Measurements from ENCODE around the gene PUM1.

PUM1 gene

GRCh38 chr1:30906631-30907441, 158.7 kb downstream of the PUM1 start:
- no peak for DNase-seq (ENCODE audit: low spot score)

GRCh38 chr1:30905916-30906620, 159.4 kb downstream of the PUM1 start:
- no peak for DNase-seq (ENCODE audit: low spot score)

DNA sequence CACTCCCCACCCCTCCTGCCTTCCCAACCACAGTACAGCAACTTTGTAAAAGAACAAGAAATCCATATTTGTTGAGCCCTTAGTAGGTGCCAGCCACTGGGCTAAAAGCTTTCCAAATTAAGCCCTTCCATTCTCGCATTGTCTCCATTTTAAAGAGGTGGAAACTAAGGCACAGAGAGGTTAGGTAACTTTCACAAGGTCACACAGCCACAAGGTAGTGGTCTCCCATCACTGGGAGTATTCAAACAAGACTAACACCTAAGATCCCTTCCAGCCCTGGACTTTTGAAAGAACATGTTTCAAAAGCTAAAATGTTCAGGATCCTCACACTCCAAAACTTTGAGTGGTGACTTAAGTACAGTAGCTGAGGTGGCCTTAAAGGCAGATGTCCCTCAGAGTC, 160.1 kb downstream of the PUM1 start:
- no peak for DNase-seq (ENCODE audit: low spot score)

DNA sequence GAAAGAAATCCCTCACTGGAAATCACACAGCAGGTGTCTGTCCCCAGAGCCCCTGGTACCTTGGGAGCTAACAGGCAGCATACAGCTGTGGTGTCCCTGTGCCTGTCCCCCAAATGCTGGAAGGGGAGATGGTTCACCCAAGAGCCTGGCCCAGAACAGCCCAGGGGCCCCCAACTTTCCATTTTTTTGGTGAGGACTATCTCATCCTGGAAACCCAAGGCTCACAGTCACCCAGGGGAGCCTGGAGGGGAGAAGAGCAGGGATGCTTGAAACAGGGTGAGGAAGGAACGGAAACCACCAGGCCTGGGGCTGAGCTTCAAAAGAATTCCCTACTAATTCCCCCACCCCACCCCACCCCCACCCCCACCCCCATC, 160.6 kb downstream of the PUM1 start:
- DNase-seq (ENCODE audit: low spot score), result no peak

- no peak for DNase-seq (ENCODE audit: low spot score)
These were observed 161.1 kb downstream of the PUM1 start for GRCh38 chr1:30904191-30904961.

GRCh38 chr1:30903343-30904034, 162.0 kb downstream of the PUM1 start:
- no peak for DNase-seq (ENCODE audit: low spot score)

GRCh38 chr1:30902593-30903290, 162.8 kb downstream of the PUM1 start:
- DNase-seq (ENCODE audit: low spot score), result no peak

- DNase-seq (ENCODE audit: low spot score), result no peak
These were observed 163.5 kb downstream of the PUM1 start for GRCh38 chr1:30901798-30902581.

DNA sequence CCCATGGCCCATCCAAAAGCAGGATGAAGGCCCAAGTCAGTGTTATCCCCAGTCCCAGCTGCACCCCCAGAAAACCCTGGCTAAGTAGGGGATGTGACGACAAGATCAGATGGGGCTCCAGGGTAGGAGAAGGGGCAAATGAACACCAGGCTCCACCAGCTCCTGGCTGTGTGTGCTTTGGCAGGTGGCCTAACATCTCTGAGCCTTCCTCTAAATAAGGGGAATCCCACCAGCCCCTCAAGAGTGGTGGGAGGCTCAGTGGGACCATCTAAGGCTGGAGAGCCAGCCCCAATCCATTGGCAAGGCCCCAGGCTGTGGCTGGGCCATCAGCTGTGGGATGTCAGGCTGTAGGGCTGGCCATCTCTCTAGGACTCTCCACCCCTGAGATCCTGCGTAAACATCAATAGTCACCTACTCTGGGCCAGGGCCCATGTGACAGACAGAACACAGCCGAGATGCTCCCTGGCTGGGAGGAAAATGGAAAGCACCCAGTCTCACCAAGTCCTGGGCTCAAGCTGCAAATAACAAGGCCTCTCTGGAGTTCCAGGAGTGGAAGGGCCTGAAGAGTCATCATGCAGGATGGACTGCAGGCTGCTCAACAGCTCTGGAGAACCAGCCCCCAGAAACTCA, 164.5 kb downstream of the PUM1 start:
- DNase-seq (ENCODE audit: low spot score), result no peak

GRCh38 chr1:30900486-30900885, 165.0 kb downstream of the PUM1 start:
- DNase-seq (ENCODE audit: low spot score), result no peak

DNA sequence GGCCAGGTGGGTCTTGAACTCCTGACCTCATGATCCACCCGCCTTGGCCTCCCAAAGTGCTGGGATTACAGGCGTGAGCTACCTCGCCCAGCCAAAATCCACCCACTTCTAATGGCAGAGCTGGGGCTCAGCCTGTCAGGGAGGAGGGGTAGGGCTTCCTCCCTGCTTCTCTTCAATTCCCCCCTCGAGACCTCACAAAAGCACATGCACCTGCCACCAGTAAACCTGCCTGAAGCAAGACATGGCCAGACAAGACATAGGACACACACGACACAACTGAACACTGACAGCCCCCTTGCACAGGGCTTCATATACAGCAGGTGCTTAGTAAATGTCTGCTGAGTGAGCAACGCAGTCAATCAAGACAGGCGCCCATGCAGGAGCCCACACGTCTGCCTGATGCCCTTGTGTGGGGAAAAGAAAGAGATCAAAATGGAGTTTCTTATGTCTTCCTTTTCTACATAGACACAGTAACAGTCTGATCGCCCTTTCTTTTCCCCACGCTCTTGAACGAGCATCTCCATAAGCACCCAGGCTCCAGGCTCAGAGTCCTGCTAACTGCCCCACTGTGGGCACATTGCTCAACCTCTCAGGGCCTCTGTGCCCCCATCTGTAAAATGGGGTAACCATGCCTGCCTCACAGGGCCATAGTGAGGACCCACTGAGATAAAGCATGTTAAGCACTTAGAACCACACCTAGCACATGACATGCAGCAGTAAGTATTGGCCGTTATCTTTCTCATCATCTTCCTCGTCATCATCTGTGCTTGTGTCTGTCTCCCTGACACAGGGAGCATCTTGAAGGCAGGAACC, 165.7 kb downstream of the PUM1 start:
- DNase-seq (ENCODE audit: low spot score), result no peak

- DNase-seq (ENCODE audit: low spot score), result no peak
These were observed 167.3 kb downstream of the PUM1 start for GRCh38 chr1:30898031-30898815.

- DNase-seq (ENCODE audit: low spot score), result no peak
These were observed 168.6 kb downstream of the PUM1 start for GRCh38 chr1:30896905-30897304.

DNA sequence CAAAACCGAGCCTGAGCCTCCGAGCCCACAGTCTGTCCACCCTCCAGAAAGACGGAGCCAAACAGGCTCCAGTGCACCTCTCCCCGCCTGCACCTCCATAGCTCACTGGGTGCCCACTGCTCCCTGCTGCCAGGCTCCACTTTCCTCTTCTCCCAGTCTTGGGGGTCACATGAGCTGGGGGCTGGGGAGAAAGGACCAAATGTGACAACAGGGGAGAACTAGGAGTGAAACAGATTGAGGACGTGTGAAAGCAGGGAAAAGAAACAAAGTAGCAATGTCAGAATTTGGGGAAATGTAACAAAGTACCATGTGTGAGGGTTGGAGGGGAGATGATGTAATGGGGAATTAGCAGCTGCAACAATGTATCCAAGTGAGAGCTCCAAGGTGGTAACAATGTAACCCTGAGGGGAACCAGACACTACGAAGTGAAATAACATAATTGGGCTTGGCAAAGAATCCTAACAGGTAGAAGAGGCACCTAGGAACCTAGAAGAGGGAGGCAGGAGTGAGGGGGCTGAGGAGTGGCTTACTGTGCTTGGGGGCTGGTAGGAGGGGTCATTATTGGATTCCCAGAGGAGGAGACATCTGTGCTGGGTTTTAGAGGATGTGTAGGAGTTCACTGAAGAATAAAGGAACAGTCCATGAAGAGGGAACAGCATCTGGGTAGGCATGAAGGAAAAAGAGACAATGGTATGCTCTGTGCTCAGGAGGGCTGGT, 169.4 kb downstream of the PUM1 start:
- DNase-seq (ENCODE audit: low spot score), result no peak

DNA sequence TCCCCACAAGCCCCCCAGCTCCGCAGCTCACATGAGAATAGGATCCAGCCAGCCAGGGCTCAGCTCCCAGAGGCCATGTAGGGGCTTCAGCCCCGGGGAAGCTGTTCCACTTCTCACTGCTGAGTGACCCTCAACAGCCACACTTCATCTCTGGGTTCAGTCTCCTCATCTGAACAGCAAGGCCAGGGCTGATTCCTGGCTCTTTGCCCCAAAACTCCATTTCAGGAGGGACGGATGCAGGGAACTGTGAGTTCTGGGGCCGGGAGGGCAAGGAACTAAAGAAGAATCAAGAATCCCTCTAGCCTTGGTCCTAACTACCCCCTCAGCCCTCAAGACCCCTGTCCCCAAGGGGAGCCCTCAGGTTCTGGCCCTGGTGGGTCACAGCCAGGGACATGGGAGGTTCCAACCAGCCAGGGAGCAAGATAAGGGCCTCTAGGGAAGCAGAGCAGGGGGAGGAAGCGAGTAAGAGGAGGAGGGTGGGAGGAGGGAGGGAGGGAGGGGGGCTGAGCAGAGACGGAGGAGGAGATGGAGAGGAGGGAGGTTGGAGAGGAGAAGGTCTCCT, 170.1 kb downstream of the PUM1 start:
- no peak for DNase-seq (ENCODE audit: low spot score)

GRCh38 chr1:30894508-30894973, 171.0 kb downstream of the PUM1 start:
- DNase-seq (ENCODE audit: low spot score), result no peak

- no peak for DNase-seq (ENCODE audit: low spot score)
These were observed 171.6 kb downstream of the PUM1 start for GRCh38 chr1:30893776-30894507.

Data from CD4-positive, alpha-beta T cell treated with Interleukin-15 for 4 hours (primary cell).